ENCODE data around the gene PMM1.

GRCh38 chr22:41600976-41601375 is 11.3 kb upstream of the PMM1 start:
- TF ChIP-seq POLR2A (IDR thresholded peaks at IDR 0.05; ENCODE audit: low read depth, low read length): no peak
- TF ChIP-seq POLR2AphosphoS5 (IDR thresholded peaks at IDR 0.05; ENCODE audit: insufficient read depth, low read depth, low read length): no peak
- TF ChIP-seq CTCF (IDR thresholded peaks at IDR 0.05; ENCODE audit: extremely low read depth in 1 of 2, insufficient read depth in 1 of 2, low read depth in 1 of 2, low read length in 2 of 2): no peak
- no peak for TF ChIP-seq EZH2 (IDR thresholded peaks at IDR 0.05; ENCODE audit: borderline replicate concordance, low read depth, low read length, severe bottlenecking)

All from endothelial cell of umbilical vein (primary cell).